ENCODE measurements around the gene TRIML2. TPM values are rescaled to one million over a fixed set of nuclear protein-coding genes. Genes with fewer than 3 reads are reported as not detected.

The TRIML2 gene
- total RNA-seq, 2 donors from 2014 or later = not detected

- H3K9me3 ChIP-seq = no peaks in the 10 kb centered on the region
Observed at GRCh38 chr4:188041721-188042120, 67.7 kb downstream of the TRIML2 start.

More at GRCh38 chr4:188041721-188042120, 67.7 kb downstream of the TRIML2 start:
- no peak for DNase-seq (ENCODE audit: low spot score)
- Histone ChIP-seq H3K4me1 (no peaks in the 10 kb centered on the region), H3K27ac (no peak overlapping the region), H3K27me3 (no peaks in the 10 kb centered on the region), H3K36me3 (no peaks in the 10 kb centered on the region), H3K4me3 (no peak overlapping the region)
- no peak for TF ChIP-seq CTCF (IDR thresholded peaks at IDR 0.05)

Other genes starting within 250 kb of the TRIML2 start
- gene ZFP42, start 113.8 kb downstream of the TRIML2 start, total RNA-seq = under 1 TPM in 1 of 2 donors, not detected in 1; 0.26 TPM
- not detected for gene TRIML1, start 29.8 kb upstream of the TRIML2 start, total RNA-seq

Measured in right atrium auricular region (tissue), 2 donors.